AG10803 (cell line): ENCODE results near the gene SPATA32.

ENCODE experiments used
- DNase-seq: peaks from one replicate; pipeline ENCODE4 v3.0.0; 2010; ENCODE audit warnings: low read depth
- H3K4me3 ChIP-seq: 2 replicates; pipeline ENCODE4 v1.5.1; 2011; ENCODE audit warnings: mild to moderate bottlenecking, low read length, control low read depth
- TF ChIP-seq, protein P1 (sequence below): conservative IDR thresholded peaks from 2 replicates; pipeline ENCODE4 v1.5.1; 2011; ENCODE audit warnings: mild to moderate bottlenecking, low read length, control low read depth, inconsistent platforms

Gene SPATA32

GRCh38 chr17:45244725-45245656 is 16.9 kb downstream of the SPATA32 start:
- H3K4me3 ChIP-seq, result no peak overlapping the region
- TF ChIP-seq, protein P1, sequence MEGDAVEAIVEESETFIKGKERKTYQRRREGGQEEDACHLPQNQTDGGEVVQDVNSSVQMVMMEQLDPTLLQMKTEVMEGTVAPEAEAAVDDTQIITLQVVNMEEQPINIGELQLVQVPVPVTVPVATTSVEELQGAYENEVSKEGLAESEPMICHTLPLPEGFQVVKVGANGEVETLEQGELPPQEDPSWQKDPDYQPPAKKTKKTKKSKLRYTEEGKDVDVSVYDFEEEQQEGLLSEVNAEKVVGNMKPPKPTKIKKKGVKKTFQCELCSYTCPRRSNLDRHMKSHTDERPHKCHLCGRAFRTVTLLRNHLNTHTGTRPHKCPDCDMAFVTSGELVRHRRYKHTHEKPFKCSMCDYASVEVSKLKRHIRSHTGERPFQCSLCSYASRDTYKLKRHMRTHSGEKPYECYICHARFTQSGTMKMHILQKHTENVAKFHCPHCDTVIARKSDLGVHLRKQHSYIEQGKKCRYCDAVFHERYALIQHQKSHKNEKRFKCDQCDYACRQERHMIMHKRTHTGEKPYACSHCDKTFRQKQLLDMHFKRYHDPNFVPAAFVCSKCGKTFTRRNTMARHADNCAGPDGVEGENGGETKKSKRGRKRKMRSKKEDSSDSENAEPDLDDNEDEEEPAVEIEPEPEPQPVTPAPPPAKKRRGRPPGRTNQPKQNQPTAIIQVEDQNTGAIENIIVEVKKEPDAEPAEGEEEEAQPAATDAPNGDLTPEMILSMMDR, result no peak
- DNase-seq, result no peak

- no peak for DNase-seq
- TF ChIP-seq, protein P1, result no peak
- H3K4me3 ChIP-seq, result no peak overlapping the region
These were observed 18.1 kb downstream of the SPATA32 start for GRCh38 chr17:45243750-45244149.

DNA sequence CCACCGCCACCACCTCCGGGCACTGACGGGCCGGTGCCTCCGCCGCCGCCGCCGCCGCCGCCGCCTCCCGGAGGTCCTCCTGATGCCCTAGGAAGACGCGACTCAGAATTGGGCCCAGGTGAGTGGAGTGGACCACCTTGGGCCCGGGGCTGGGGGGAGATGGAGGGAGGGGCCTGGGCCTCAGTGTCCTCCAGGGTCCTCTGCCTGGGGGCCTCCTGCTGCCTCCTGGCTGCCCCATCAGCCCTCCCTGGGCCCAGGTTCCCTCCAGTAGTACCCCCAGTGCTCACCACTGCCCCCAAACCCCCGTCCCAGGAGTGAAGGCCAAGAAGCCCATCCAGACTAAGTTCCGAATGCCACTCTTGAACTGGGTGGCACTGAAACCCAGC is 19.9 kb downstream of the SPATA32 start:
- DNase-seq, result no peak
- no peak overlapping the region for H3K4me3 ChIP-seq
- TF ChIP-seq, protein P1, result no peak

- H3K4me3 ChIP-seq, result no peak overlapping the region
- DNase-seq, result no peak
These were observed 20.4 kb downstream of the SPATA32 start for GRCh38 chr17:45241328-45242028.

GRCh38 chr17:45240905-45241327 is 21.0 kb downstream of the SPATA32 start:
- no peak overlapping the region for H3K4me3 ChIP-seq
- TF ChIP-seq, protein P1, result no peak

More at GRCh38 chr17:45241328-45242028, 20.4 kb downstream of the SPATA32 start:
- TF ChIP-seq, protein P1, result no peak

GRCh38 chr17:45238155-45238774 is 23.6 kb downstream of the SPATA32 start:
- DNase-seq, result no peak
- no peak overlapping the region for H3K4me3 ChIP-seq
- TF ChIP-seq, protein P1, result no peak

More at GRCh38 chr17:45240905-45241327, 21.0 kb downstream of the SPATA32 start:
- no peak for DNase-seq
